Measurements from ENCODE around the gene CYP3A7. TPM values are rescaled to one million over a fixed set of nuclear protein-coding genes. Genes with fewer than 3 reads are reported as not detected.

CYP3A7 gene
- total and polyA plus RNA-seq, 2 of the 13 experiments (the other 11 are each of a cell fraction or from before 2014, with no cell fraction given): 5.8 to 6.4 TPM

GRCh38 chr7:99679400-99680191 is 55.4 kb downstream of the CYP3A7 start, which contains the start of gene CYP3A5 (continued):
- TF ChIP-seq ZNF562 (CRISPR knock-in tag; IDR thresholded peaks at IDR 0.05; ENCODE audit: borderline replicate concordance) (no peak), ZNF740 (CRISPR knock-in tag; IDR thresholded peaks at IDR 0.05) (0 out of 2 replicates have a peak, but pooled peaks have one; percentile 2), ETS1 (CRISPR knock-in tag; IDR thresholded peaks at IDR 0.05) (no peak), THAP8 (CRISPR knock-in tag; IDR thresholded peaks at IDR 0.05; ENCODE audit: borderline replicate concordance) (no peak), ZSCAN25 (CRISPR knock-in tag; IDR thresholded peaks at IDR 0.05) (no peak), ZNF773 (CRISPR knock-in tag; IDR thresholded peaks at IDR 0.05; ENCODE audit: borderline replicate concordance) (no peak), ZNF850 (CRISPR knock-in tag; conservative IDR thresholded peaks at IDR 0.05) (no peak), ZXDC (CRISPR knock-in tag; IDR thresholded peaks at IDR 0.05) (no peak), TAF1 (CRISPR knock-in tag; IDR thresholded peaks at IDR 0.05) (no peak), RXRA (CRISPR knock-in tag; IDR thresholded peaks at IDR 0.05) (0 out of 2 replicates have a peak, but pooled peaks have one; percentile 4), ZNF136 (CRISPR knock-in tag; IDR thresholded peaks at IDR 0.05; ENCODE audit: low read depth) (no peak), DRAP1 (CRISPR knock-in tag; IDR thresholded peaks at IDR 0.05) (peak; percentile 63), SMARCE1 (IDR thresholded peaks at IDR 0.05; ENCODE audit: borderline replicate concordance) (no peak), GABPA (IDR thresholded peaks at IDR 0.05; ENCODE audit: low read depth, low read length) (no peak), GABPA (CRISPR knock-in tag; IDR thresholded peaks at IDR 0.05; ENCODE audit: low read depth) (0 out of 2 replicates have a peak, but pooled peaks have one; percentile 3), POLR2AphosphoS5 (IDR thresholded peaks at IDR 0.05; ENCODE audit: low read depth, low read length) (no peak), PAX8 (CRISPR knock-in tag; IDR thresholded peaks at IDR 0.05; ENCODE audit: borderline replicate concordance) (no peak), SOX6 (IDR thresholded peaks at IDR 0.05) (no peak), SOX6 (CRISPR knock-in tag; IDR thresholded peaks at IDR 0.05) (no peak), ZSCAN30 (CRISPR knock-in tag; IDR thresholded peaks at IDR 0.05) (no peak), LCORL (IDR thresholded peaks at IDR 0.05) (no peak), LCORL (CRISPR knock-in tag; IDR thresholded peaks at IDR 0.05) (no peak), PHF21A (CRISPR knock-in tag; IDR thresholded peaks at IDR 0.05) (no peak), FOXM1 (CRISPR knock-in tag; IDR thresholded peaks at IDR 0.05) (no peak), NAIF1 (CRISPR knock-in tag; IDR thresholded peaks at IDR 0.05; ENCODE audit: borderline replicate concordance) (no peak), ZNF777 (CRISPR knock-in tag; IDR thresholded peaks at IDR 0.05) (no peak), POLR2A (IDR thresholded peaks at IDR 0.05; ENCODE audit: insufficient read depth in 1 of 2, low read depth in 2 of 2, low read length in 2 of 2) (peak; percentile 33 to 34; a peak in 1 of 4 replicates), CBX5 (CRISPR knock-in tag; IDR thresholded peaks at IDR 0.05; ENCODE audit: borderline replicate concordance) (no peak)
